HepG2 (cell line): Measurements from ENCODE around the gene SMAP1.

Source experiments
- HNF1B ChIP-seq: sonication (generic); formaldehyde crosslinking; IDR thresholded peaks from 2 replicates; pipeline ENCODE4 v1.5.1; 2020; ENCODE audit warnings: mild to moderate bottlenecking, moderate library complexity, missing genetic modification reagents
- PCBP1 ChIP-seq: fragments of 200-400 bp; formaldehyde crosslinking; IDR thresholded peaks from 2 replicates; pipeline ENCODE4 v1.6.1; 2017; ENCODE audit warnings: mild to moderate bottlenecking, low read depth, low read length, borderline replicate concordance
- TP53 ChIP-seq: sonication (generic); formaldehyde crosslinking; conservative IDR thresholded peaks from 2 replicates; pipeline ENCODE4 v1.4.0; 2020; ENCODE audit warnings: missing genetic modification reagents
- TF ChIP-seq, protein P1 (sequence below), 2 experiments: sonication (generic) in 1 of 2; formaldehyde crosslinking in 1 of 2; IDR thresholded peaks; 2 replicates each; pipeline versions ENCODE4 v1.4.0 to v1.6.1; 2018 to 2020; ENCODE audit warnings: missing genetic modification reagents in 2 of 2, borderline replicate concordance in 1 of 2, low read depth in 1 of 2, mild to moderate bottlenecking in 1 of 2, missing biosample characterization in 1 of 2

- TF ChIP-seq HNF1B (CRISPR knock-in tag) = no peak
- no peak for TF ChIP-seq PCBP1
- no peak for TF ChIP-seq TP53 (CRISPR knock-in tag)
- TF ChIP-seq, protein P1, sequence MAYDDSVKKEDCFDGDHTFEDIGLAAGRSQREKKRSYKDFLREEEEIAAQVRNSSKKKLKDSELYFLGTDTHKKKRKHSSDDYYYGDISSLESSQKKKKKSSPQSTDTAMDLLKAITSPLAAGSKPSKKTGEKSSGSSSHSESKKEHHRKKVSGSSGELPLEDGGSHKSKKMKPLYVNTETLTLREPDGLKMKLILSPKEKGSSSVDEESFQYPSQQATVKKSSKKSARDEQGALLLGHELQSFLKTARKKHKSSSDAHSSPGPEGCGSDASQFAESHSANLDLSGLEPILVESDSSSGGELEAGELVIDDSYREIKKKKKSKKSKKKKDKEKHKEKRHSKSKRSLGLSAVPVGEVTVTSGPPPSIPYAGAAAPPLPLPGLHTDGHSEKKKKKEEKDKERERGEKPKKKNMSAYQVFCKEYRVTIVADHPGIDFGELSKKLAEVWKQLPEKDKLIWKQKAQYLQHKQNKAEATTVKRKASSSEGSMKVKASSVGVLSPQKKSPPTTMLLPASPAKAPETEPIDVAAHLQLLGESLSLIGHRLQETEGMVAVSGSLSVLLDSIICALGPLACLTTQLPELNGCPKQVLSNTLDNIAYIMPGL (CRISPR knock-in tag; IDR thresholded peaks at IDR 0.05; ENCODE audit: borderline replicate concordance in 1 of 2, low read depth in 1 of 2) = no peak
Observed at GRCh38 chr6:70705772-70706171, 38.1 kb downstream of the SMAP1 start.
